Ishikawa (cell line): ENCODE data around the gene TTC3.

Experiments used
- CEBPB ChIP-seq: IDR thresholded peaks from 2 replicates; pipeline ENCODE4 v1.6.1; 2012
- EP300 ChIP-seq: IDR thresholded peaks from 2 replicates; pipeline ENCODE4 v1.6.1; 2012; ENCODE audit warnings: borderline replicate concordance
- MAX ChIP-seq: IDR thresholded peaks from 2 replicates; pipeline ENCODE4 v1.6.1; 2012
- NFIC ChIP-seq: IDR thresholded peaks from 2 replicates; pipeline ENCODE4 v1.6.1; 2012
- REST ChIP-seq: IDR thresholded peaks from 2 replicates; pipeline ENCODE4 v1.6.1; 2012; ENCODE audit warnings: low read depth, mild to moderate bottlenecking

- TF ChIP-seq NFIC (no peak), EP300 (no peak), REST (no peak), MAX (no peak), CEBPB (no peak)
Measured at GRCh38 chr21:37243961-37244360, 170.9 kb downstream of the TTC3 start.
